Stimulated activated naive CD8-positive, alpha-beta T cell treated with anti-CD3 and anti-CD28 coated beads, Interleukin-15, amount 100 ng/mL, for 72 hours (primary cell): ENCODE results near the gene TRABD2B.
A peak's percentile ranks its signal among the peaks of the same experiment; 100 is the strongest.

Source experiments
- ATAC-seq: fragments of 150-1000 bp; cut with Tn5 transposase; 2 replicates; pipeline ENCODE4 v1.10.0; 2021; ENCODE audit warnings: mild to moderate bottlenecking, moderate library complexity
- DNase-seq, 2 donors: peaks; one replicate each; pipeline ENCODE4 v3.0.0; 2021 to 2022
- H3K27ac Mint-ChIP-seq, 2 donors: one replicate each; pipeline ENCODE4 v1.8.0; 2022; ENCODE audit warnings: mild to moderate bottlenecking in 2 of 2, mixed read lengths in 2 of 2, moderate library complexity in 2 of 2
- H3K27me3 Mint-ChIP-seq: one replicate; pipeline ENCODE4 v1.8.0; 2022; ENCODE audit warnings: mixed read lengths
- H3K4me1 Mint-ChIP-seq: one replicate; pipeline ENCODE4 v1.8.0; 2022; ENCODE audit warnings: mild to moderate bottlenecking, mixed read lengths
- H3K4me3 Mint-ChIP-seq, 2 donors: one replicate each; pipeline ENCODE4 v1.8.0; 2022; ENCODE audit warnings: mild to moderate bottlenecking in 2 of 2, mixed read lengths in 2 of 2, moderate library complexity in 1 of 2
- H3K9me3 Mint-ChIP-seq, 2 donors: one replicate each; pipeline ENCODE4 v1.8.0; 2022; ENCODE audit warnings: mixed read lengths in 2 of 2

The TRABD2B gene

GRCh38 chr1:47997289-47998200, at the start of gene TRABD2B:
TSS of gene TRABD2B (minus strand) at chr1:47997385.
- Mint-ChIP-seq H3K9me3 (no peaks in the 10 kb centered on the region), H3K27me3 (peaks cover 66% of the 10 kb centered on the region), H3K4me1 (peaks cover 15% of the 10 kb centered on the region), H3K27ac (peak within 1 kb of the TSS in 1 of 2 donors; percentile 92), H3K4me3 (peak within 1 kb of the TSS; percentile 72 to 75)
- peak; percentile 67 to 74 for DNase-seq
- ATAC-seq = peak; percentile 69

- H3K4me3 Mint-ChIP-seq = no peak overlapping the region
- no peak for ATAC-seq
- peaks cover 26% of the 10 kb centered on the region for H3K27me3 Mint-ChIP-seq
- no peaks in the 10 kb centered on the region for H3K4me1 Mint-ChIP-seq
- no peaks in the 10 kb centered on the region for H3K9me3 Mint-ChIP-seq
- H3K27ac Mint-ChIP-seq = no peak overlapping the region
- DNase-seq = no peak
Measured at GRCh38 chr1:48044311-48044710, 47.1 kb upstream of the TRABD2B start.

GRCh38 chr1:48043622-48044021, 46.4 kb upstream of the TRABD2B start:
- Mint-ChIP-seq H3K27ac (no peak overlapping the region), H3K4me1 (no peaks in the 10 kb centered on the region), H3K4me3 (no peak overlapping the region), H3K27me3 (peaks cover 27% of the 10 kb centered on the region), H3K9me3 (no peaks in the 10 kb centered on the region)
- ATAC-seq = no peak
- no peak for DNase-seq

GRCh38 chr1:48040154-48040553, 43.0 kb upstream of the TRABD2B start:
- no peak for ATAC-seq

GRCh38 chr1:48039088-48040054, 42.2 kb upstream of the TRABD2B start:
- H3K27me3 Mint-ChIP-seq = peaks cover 33% of the 10 kb centered on the region
- DNase-seq = no peak
- no peaks in the 10 kb centered on the region for H3K4me1 Mint-ChIP-seq
- no peak overlapping the region for H3K4me3 Mint-ChIP-seq
- no peak for ATAC-seq
- H3K27ac Mint-ChIP-seq = no peak overlapping the region
- no peaks in the 10 kb centered on the region for H3K9me3 Mint-ChIP-seq

More at GRCh38 chr1:48040154-48040553, 43.0 kb upstream of the TRABD2B start:
- H3K9me3 Mint-ChIP-seq = no peaks in the 10 kb centered on the region
- no peaks in the 10 kb centered on the region for H3K4me1 Mint-ChIP-seq
- no peak for DNase-seq
- H3K4me3 Mint-ChIP-seq = no peak overlapping the region
- H3K27ac Mint-ChIP-seq = no peak overlapping the region
- H3K27me3 Mint-ChIP-seq = peaks cover 33% of the 10 kb centered on the region

GRCh38 chr1:48038270-48038767, 41.1 kb upstream of the TRABD2B start:
- no peak overlapping the region for H3K4me3 Mint-ChIP-seq

GRCh38 chr1:48036710-48037355, 39.6 kb upstream of the TRABD2B start:
- no peaks in the 10 kb centered on the region for H3K4me1 Mint-ChIP-seq
- peaks cover 31% of the 10 kb centered on the region for H3K27me3 Mint-ChIP-seq
- H3K9me3 Mint-ChIP-seq = no peaks in the 10 kb centered on the region
- DNase-seq (no peak), ATAC-seq (no peak)
- H3K4me3 Mint-ChIP-seq = no peak overlapping the region
- H3K27ac Mint-ChIP-seq = no peak overlapping the region

More at GRCh38 chr1:48038270-48038767, 41.1 kb upstream of the TRABD2B start:
- Mint-ChIP-seq H3K4me1 (no peaks in the 10 kb centered on the region), H3K27ac (no peak overlapping the region), H3K9me3 (no peaks in the 10 kb centered on the region), H3K27me3 (peaks cover 33% of the 10 kb centered on the region)
- ATAC-seq (no peak), DNase-seq (no peak)

GRCh38 chr1:48035371-48036141, 38.4 kb upstream of the TRABD2B start:
- H3K4me1 Mint-ChIP-seq = no peaks in the 10 kb centered on the region
- ATAC-seq = no peak

GRCh38 chr1:48033495-48034045, 36.4 kb upstream of the TRABD2B start:
- Mint-ChIP-seq H3K4me1 (no peaks in the 10 kb centered on the region), H3K27ac (no peak overlapping the region), H3K9me3 (no peaks in the 10 kb centered on the region), H3K27me3 (peaks cover 7% of the 10 kb centered on the region), H3K4me3 (no peak overlapping the region)
- ATAC-seq (no peak), DNase-seq (no peak)

More at GRCh38 chr1:48035371-48036141, 38.4 kb upstream of the TRABD2B start:
- Mint-ChIP-seq H3K27me3 (peaks cover 19% of the 10 kb centered on the region), H3K27ac (no peak overlapping the region), H3K4me3 (no peak overlapping the region), H3K9me3 (no peaks in the 10 kb centered on the region)
- no peak for DNase-seq

- Mint-ChIP-seq H3K9me3 (no peaks in the 10 kb centered on the region), H3K27me3 (peaks cover 7% of the 10 kb centered on the region), H3K27ac (no peak overlapping the region), H3K4me3 (no peak overlapping the region), H3K4me1 (no peaks in the 10 kb centered on the region)
- no peak for ATAC-seq
- no peak for DNase-seq
Measured at GRCh38 chr1:48031676-48032075, 34.5 kb upstream of the TRABD2B start.

- Mint-ChIP-seq H3K9me3 (no peaks in the 10 kb centered on the region), H3K27me3 (peaks cover under 1% of the 10 kb centered on the region), H3K4me1 (no peaks in the 10 kb centered on the region), H3K27ac (no peak overlapping the region), H3K4me3 (no peak overlapping the region)
- no peak for ATAC-seq
- no peak for DNase-seq
Measured at GRCh38 chr1:48030696-48031365, 33.6 kb upstream of the TRABD2B start.

GRCh38 chr1:48030211-48030610, 33.0 kb upstream of the TRABD2B start:
- Mint-ChIP-seq H3K27me3 (no peaks in the 10 kb centered on the region), H3K4me1 (no peaks in the 10 kb centered on the region), H3K4me3 (no peak overlapping the region), H3K27ac (no peak overlapping the region), H3K9me3 (no peaks in the 10 kb centered on the region)
- DNase-seq (no peak), ATAC-seq (no peak)

- Mint-ChIP-seq H3K27me3 (no peaks in the 10 kb centered on the region), H3K4me1 (no peaks in the 10 kb centered on the region), H3K9me3 (no peaks in the 10 kb centered on the region), H3K27ac (no peak overlapping the region), H3K4me3 (no peak overlapping the region)
- ATAC-seq (no peak), DNase-seq (no peak)
Measured at GRCh38 chr1:48028218-48029069, 31.3 kb upstream of the TRABD2B start.
